ENCODE data around the gene MYPOP. TPM values are rescaled to one million over a fixed set of nuclear protein-coding genes. Genes with fewer than 3 reads are reported as not detected.

Gene MYPOP
- total and polyA plus RNA-seq, 2 of the 13 experiments (the other 11 are each of a cell fraction or from before 2014, with no cell fraction given): 2.3 to 2.7 TPM

DNA sequence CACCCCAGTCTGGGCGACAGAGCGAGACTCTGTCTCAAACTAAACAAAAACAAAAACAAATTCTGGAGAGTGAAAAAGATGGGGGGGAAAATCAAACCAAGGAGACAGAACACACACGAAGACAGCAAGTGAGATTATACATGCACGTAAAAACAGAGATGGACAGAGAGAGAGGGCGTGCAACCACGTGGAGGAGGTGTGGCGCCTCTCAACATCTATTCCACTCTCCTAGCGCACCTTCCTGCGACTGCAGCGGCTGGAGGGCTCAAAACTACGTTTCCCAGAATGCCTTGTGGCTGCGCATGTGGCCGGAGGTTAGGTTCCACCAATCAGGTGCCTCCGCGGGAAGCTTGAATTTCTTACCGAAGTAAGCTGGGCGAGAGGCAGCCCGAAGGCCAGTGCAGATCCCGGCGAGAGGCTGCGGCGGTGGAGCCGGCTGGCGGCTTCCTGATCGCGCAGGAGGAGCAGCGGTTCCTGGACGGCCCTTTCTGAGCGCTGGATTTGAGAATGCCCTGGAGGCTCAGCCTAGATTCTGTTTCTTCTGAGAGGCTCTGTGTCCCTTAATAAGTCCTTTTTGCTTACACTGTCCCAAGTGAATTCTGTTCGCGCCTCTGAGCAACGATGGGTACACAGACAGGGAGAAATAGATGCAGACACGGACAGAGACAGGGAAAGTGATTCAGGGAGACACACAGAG, 25.3 kb upstream of the MYPOP start (continued):
- TF ChIP-seq REST (IDR thresholded peaks at IDR 0.05; ENCODE audit: borderline replicate concordance in 1 of 2, low read depth in 1 of 2, low read length in 2 of 2): no peak
- TF ChIP-seq GABPA (IDR thresholded peaks at IDR 0.05; ENCODE audit: low read depth, low read length): peak; percentile 31; the same call in 1 of the 2 replicates
- peak; percentile 88 for TF ChIP-seq GABPA (CRISPR knock-in tag; IDR thresholded peaks at IDR 0.05; ENCODE audit: low read depth)
- TF ChIP-seq ARID2 (CRISPR knock-in tag; IDR thresholded peaks at IDR 0.05; ENCODE audit: borderline replicate concordance): peak; percentile 57; the same call in 1 of the 2 replicates
- TF ChIP-seq CBX5 (CRISPR knock-in tag; IDR thresholded peaks at IDR 0.05; ENCODE audit: borderline replicate concordance): no peak; the same call in 1 of the 2 replicates
- no peak for TF ChIP-seq ZNF557 (CRISPR knock-in tag; IDR thresholded peaks at IDR 0.05)
- TF ChIP-seq, protein P1, sequence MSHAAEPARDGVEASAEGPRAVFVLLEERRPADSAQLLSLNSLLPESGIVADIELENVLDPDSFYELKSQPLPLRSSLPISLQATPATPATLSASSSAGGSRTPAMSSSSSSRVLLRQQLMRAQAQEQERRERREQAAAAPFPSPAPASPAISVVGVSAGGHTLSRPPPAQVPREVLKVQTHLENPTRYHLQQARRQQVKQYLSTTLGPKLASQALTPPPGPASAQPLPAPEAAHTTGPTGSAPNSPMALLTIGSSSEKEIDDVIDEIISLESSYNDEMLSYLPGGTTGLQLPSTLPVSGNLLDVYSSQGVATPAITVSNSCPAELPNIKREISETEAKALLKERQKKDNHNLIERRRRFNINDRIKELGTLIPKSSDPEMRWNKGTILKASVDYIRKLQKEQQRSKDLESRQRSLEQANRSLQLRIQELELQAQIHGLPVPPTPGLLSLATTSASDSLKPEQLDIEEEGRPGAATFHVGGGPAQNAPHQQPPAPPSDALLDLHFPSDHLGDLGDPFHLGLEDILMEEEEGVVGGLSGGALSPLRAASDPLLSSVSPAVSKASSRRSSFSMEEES (CRISPR knock-in tag; IDR thresholded peaks at IDR 0.05): peak; percentile 84
- no peak; the same call in 1 of the 2 replicates for TF ChIP-seq MIER3 (CRISPR knock-in tag; IDR thresholded peaks at IDR 0.05; ENCODE audit: borderline replicate concordance)
- TF ChIP-seq, protein P2, sequence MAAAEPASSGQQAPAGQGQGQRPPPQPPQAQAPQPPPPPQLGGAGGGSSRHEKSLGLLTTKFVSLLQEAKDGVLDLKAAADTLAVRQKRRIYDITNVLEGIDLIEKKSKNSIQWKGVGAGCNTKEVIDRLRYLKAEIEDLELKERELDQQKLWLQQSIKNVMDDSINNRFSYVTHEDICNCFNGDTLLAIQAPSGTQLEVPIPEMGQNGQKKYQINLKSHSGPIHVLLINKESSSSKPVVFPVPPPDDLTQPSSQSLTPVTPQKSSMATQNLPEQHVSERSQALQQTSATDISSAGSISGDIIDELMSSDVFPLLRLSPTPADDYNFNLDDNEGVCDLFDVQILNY (CRISPR knock-in tag; conservative IDR thresholded peaks at IDR 0.05): peak; percentile 100
- TF ChIP-seq ZNF839 (CRISPR knock-in tag; IDR thresholded peaks at IDR 0.05; ENCODE audit: borderline replicate concordance): no peak
- TF ChIP-seq ZNF12 (CRISPR knock-in tag; IDR thresholded peaks at IDR 0.05): no peak
- TF ChIP-seq, protein P3, sequence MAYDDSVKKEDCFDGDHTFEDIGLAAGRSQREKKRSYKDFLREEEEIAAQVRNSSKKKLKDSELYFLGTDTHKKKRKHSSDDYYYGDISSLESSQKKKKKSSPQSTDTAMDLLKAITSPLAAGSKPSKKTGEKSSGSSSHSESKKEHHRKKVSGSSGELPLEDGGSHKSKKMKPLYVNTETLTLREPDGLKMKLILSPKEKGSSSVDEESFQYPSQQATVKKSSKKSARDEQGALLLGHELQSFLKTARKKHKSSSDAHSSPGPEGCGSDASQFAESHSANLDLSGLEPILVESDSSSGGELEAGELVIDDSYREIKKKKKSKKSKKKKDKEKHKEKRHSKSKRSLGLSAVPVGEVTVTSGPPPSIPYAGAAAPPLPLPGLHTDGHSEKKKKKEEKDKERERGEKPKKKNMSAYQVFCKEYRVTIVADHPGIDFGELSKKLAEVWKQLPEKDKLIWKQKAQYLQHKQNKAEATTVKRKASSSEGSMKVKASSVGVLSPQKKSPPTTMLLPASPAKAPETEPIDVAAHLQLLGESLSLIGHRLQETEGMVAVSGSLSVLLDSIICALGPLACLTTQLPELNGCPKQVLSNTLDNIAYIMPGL (CRISPR knock-in tag; IDR thresholded peaks at IDR 0.05; ENCODE audit: borderline replicate concordance in 1 of 2, low read depth in 1 of 2): no peak
- TF ChIP-seq SP2 (CRISPR knock-in tag; IDR thresholded peaks at IDR 0.05): peak; percentile 47; the same call in 1 of the 2 replicates
- TF ChIP-seq, protein P4, sequence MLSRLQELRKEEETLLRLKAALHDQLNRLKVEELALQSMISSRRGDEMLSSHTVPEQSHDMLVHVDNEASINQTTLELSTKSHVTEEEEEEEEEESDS (CRISPR knock-in tag; IDR thresholded peaks at IDR 0.05; ENCODE audit: borderline replicate concordance): 0 out of 2 replicates have a peak, but pooled peaks have one; percentile 12
- TF ChIP-seq PCBP1 (IDR thresholded peaks at IDR 0.05; ENCODE audit: borderline replicate concordance, low read depth, low read length): no peak
- peak; percentile 71; the same call in 1 of the 2 replicates for TF ChIP-seq DMAP1 (CRISPR knock-in tag; IDR thresholded peaks at IDR 0.05)
- no peak for TF ChIP-seq ISX (CRISPR knock-in tag; conservative IDR thresholded peaks at IDR 0.05)
